ENCODE data around the gene GUCY1A1. TPM values are rescaled to one million over a fixed set of nuclear protein-coding genes. Genes with fewer than 3 reads are reported as not detected.
"Not testable (repeated sequence)": the region's sequence is repeated elsewhere in the genome, so short reads cannot be mapped to it uniquely, and the experiment has no call there.

The GUCY1A1 gene
- polyA plus RNA-seq, 1 donor from 2014 or later, result not detected

DNA sequence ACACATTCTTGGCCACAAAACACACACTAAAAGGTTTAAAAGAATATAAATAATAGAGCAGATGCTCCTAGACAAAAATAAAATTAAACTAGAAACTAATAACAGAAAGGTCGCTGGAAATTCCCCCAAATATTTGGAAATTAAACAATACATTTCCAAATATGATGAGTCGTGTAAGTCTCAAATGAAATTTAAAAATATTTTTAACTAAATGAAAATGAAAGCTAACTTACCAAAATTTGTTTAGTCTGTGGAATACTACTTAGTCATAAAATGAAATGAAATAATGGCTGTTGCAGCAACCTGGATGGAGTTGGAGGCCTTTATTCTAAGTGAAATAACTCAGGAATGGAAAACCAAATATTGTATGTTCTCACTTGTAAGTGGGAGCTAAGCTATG is 20.6 kb upstream of the GUCY1A1 start:
- no peak overlapping the region for H3K4me3 Mint-ChIP-seq
- no peak overlapping the region for H3K27ac Mint-ChIP-seq
- peaks cover 0 to 6% (median 1%) of the 10 kb centered on the region in 3 donors for H3K9me3 Mint-ChIP-seq
- no peaks in the 10 kb centered on the region for H3K27me3 Mint-ChIP-seq
- no peaks in the 10 kb centered on the region for H3K4me1 Mint-ChIP-seq
- H3K36me3 Mint-ChIP-seq, result no peaks in the 10 kb centered on the region

DNA sequence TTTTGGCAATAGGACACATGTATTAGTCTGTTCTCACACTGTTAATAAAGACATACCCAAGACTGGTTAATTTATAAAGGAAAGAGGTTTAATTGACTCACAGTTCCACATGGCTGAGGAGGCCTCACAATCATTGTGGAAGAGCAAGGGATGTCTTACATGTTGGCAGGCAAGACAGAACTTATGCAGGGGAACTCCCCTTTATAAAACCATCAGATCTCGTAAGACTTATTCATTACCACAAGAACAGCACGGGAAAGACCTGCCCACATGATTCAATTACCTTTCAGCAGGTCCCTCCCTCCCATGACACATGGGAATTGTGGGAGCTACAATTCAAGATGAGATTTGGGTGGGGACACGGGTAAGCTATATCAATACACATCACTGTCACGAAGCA is 15.9 kb upstream of the GUCY1A1 start:
- H3K36me3 Mint-ChIP-seq, H3K27ac Mint-ChIP-seq, H3K4me1 Mint-ChIP-seq, H3K4me3 Mint-ChIP-seq, H3K27me3 Mint-ChIP-seq, H3K9me3 Mint-ChIP-seq: not testable (repeated sequence)

DNA sequence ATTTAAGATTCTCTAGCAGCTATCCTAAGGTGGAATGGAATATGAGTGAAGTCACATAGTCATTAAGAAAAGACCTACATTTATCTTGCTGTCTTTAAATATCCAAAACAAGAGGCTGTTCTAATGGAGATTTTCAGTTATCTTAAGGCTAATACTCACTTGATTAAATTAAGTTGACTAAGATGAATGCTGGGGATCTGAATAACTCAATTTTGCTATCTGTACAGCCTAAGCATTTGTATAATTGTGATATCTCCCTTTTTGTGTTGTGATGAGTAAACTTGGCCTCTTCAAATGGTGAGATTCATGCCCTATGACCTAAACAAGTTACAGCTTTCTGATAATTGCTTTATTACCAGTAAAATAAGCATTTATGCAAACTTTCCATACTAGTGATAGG is 13.6 kb upstream of the GUCY1A1 start:
- peaks cover 2 to 6% (median 4%) of the 10 kb centered on the region in 3 donors for H3K9me3 Mint-ChIP-seq
- H3K27me3 Mint-ChIP-seq, result no peaks in the 10 kb centered on the region
- H3K4me3 Mint-ChIP-seq, result no peak overlapping the region
- no peaks in the 10 kb centered on the region for H3K36me3 Mint-ChIP-seq
- no peaks in the 10 kb centered on the region for H3K4me1 Mint-ChIP-seq
- no peak overlapping the region for H3K27ac Mint-ChIP-seq

- Mint-ChIP-seq H3K36me3 (no peaks in the 10 kb centered on the region), H3K4me1 (no peaks in the 10 kb centered on the region), H3K4me3 (no peak overlapping the region)
These were observed 10.6 kb upstream of the GUCY1A1 start for GRCh38 chr4:155656025-155656424.

GRCh38 chr4:155657169-155657568 is 9.5 kb upstream of the GUCY1A1 start:
- Mint-ChIP-seq H3K9me3 (peaks cover 0 to 4% (median 0%) of the 10 kb centered on the region in 3 donors), H3K27ac (no peak overlapping the region), H3K4me3 (no peak overlapping the region), H3K27me3 (no peaks in the 10 kb centered on the region), H3K36me3 (no peaks in the 10 kb centered on the region), H3K4me1 (no peaks in the 10 kb centered on the region)

More at GRCh38 chr4:155656025-155656424, 10.6 kb upstream of the GUCY1A1 start:
- Mint-ChIP-seq H3K27me3 (no peaks in the 10 kb centered on the region), H3K27ac (no peak overlapping the region), H3K9me3 (peaks cover 0 to 4% (median 3%) of the 10 kb centered on the region in 3 donors)

DNA sequence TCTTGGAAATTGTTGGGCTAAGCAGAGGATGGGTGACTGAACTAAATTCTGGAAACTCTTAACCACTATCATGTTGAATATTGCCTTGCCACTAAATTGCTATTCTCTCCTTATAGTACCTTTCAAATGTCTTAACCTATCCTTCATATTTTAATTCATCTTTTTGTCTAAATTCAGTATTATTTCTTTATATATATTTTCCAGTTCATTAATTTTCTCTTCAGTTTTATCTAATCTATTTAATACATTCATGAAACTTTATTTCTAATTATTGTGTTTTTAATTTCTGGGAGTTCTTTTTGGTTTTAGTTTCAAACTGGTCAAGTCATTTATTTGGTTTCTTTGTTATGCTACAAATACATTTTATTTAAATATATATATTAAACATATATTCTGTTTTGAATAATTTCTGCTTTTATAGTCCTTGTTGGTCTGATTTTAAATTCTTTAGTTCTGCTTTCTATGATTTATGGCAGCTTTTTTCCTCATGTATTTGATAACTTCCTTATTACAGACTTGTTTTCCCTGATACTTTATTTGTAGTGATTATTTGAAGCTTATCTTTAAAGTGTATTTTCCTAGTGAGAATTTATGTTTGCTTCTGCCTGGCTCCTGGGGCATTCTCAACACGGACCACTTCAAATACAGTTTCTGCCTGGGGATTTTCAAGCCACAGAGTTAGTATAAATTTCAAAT is 8.5 kb upstream of the GUCY1A1 start:
- H3K36me3 Mint-ChIP-seq, result no peaks in the 10 kb centered on the region
- H3K4me3 Mint-ChIP-seq, result no peak overlapping the region
- no peaks in the 10 kb centered on the region for H3K27me3 Mint-ChIP-seq
- H3K9me3 Mint-ChIP-seq, result peaks cover 0 to 5% (median 0%) of the 10 kb centered on the region in 3 donors
- H3K4me1 Mint-ChIP-seq, result no peaks in the 10 kb centered on the region
- H3K27ac Mint-ChIP-seq, result no peak overlapping the region

- Mint-ChIP-seq H3K27me3 (no peaks in the 10 kb centered on the region), H3K9me3 (peaks cover 0 to 5% (median 0%) of the 10 kb centered on the region in 3 donors), H3K4me3 (no peak overlapping the region), H3K4me1 (no peaks in the 10 kb centered on the region), H3K27ac (no peak overlapping the region), H3K36me3 (no peaks in the 10 kb centered on the region)
These were observed 8.0 kb upstream of the GUCY1A1 start for GRCh38 chr4:155658681-155659064.

GRCh38 chr4:155659176-155659575 is 7.5 kb upstream of the GUCY1A1 start:
- H3K9me3 Mint-ChIP-seq, result peaks cover 0 to 5% (median 0%) of the 10 kb centered on the region in 3 donors
- H3K27me3 Mint-ChIP-seq, result no peaks in the 10 kb centered on the region
- no peaks in the 10 kb centered on the region for H3K36me3 Mint-ChIP-seq
- no peak overlapping the region for H3K27ac Mint-ChIP-seq
- H3K4me1 Mint-ChIP-seq, result no peaks in the 10 kb centered on the region
- no peak overlapping the region for H3K4me3 Mint-ChIP-seq

DNA sequence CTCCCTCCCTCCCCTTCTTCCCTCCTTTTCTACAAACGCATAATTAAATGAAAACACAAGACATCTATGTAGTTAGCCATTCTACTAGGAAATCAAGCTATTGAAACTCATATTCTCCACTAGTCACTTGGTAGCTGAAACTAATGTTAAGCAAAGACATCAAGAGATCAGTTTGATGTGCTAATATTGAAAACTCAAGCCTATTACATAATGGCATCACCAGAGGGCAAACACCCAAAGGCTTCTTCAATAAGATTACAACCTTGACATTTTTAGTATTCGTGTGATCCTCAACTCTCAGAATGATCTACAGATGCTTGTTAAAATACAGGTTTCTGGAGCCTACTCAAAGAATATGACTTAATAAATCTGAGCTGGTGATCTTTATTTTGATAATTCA is 6.2 kb upstream of the GUCY1A1 start:
- Mint-ChIP-seq H3K27ac (no peak overlapping the region), H3K4me1 (no peaks in the 10 kb centered on the region), H3K27me3 (peaks cover 3% of the 10 kb centered on the region), H3K4me3 (no peak overlapping the region), H3K9me3 (peaks cover 0 to 5% (median 0%) of the 10 kb centered on the region in 3 donors), H3K36me3 (no peaks in the 10 kb centered on the region)

DNA sequence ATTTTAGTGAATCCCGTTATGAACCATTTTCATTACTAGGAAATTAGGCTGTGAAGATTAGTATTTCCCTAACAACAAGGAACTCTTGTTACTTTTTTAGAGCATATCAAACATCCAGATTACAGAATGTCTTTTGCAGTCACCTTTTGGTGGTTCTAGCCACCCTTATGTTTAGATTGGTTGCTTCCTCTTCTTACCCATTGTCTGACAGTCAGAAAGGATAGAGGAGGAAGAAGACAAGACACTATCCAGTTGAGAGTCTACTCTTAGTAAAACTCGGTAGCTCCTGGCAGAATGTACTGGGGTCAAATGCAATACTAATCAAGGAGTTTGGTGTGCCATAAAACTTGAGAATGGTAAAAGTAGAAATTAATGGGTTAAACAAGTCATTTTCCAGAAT is 1.6 kb upstream of the GUCY1A1 start:
- H3K27me3 Mint-ChIP-seq, result peaks cover 29% of the 10 kb centered on the region
- no peak overlapping the region for H3K4me3 Mint-ChIP-seq
- peaks cover 4 to 11% (median 5%) of the 10 kb centered on the region in 3 donors for H3K4me1 Mint-ChIP-seq
- H3K9me3 Mint-ChIP-seq, result peaks cover 0 to 5% (median 0%) of the 10 kb centered on the region in 3 donors
- no peak overlapping the region for H3K27ac Mint-ChIP-seq
- H3K36me3 Mint-ChIP-seq, result no peaks in the 10 kb centered on the region

GRCh38 chr4:155667222-155667567 is 547 bp downstream of the GUCY1A1 start:
- Mint-ChIP-seq H3K36me3 (no peaks in the 10 kb centered on the region), H3K4me3 (peak overlapping the region in 3 of 4 donors; percentile 67 to 88 (median 86)), H3K9me3 (peaks cover 0 to 4% (median 0%) of the 10 kb centered on the region in 3 donors), H3K27ac (no peak overlapping the region), H3K27me3 (peaks cover 29% of the 10 kb centered on the region), H3K4me1 (peaks cover 4 to 11% (median 5%) of the 10 kb centered on the region in 3 donors)

- H3K4me3 Mint-ChIP-seq, result peak overlapping the region in 3 of 4 donors; percentile 43 to 63 (median 60)
- H3K36me3 Mint-ChIP-seq, result no peaks in the 10 kb centered on the region
- H3K4me1 Mint-ChIP-seq, result peaks cover 4 to 11% (median 5%) of the 10 kb centered on the region in 3 donors
- peaks cover 29% of the 10 kb centered on the region for H3K27me3 Mint-ChIP-seq
- H3K27ac Mint-ChIP-seq, result no peak overlapping the region
- H3K9me3 Mint-ChIP-seq, result peaks cover 0 to 3% (median 0%) of the 10 kb centered on the region in 3 donors
These were observed 1.2 kb downstream of the GUCY1A1 start for GRCh38 chr4:155667568-155668511.

DNA sequence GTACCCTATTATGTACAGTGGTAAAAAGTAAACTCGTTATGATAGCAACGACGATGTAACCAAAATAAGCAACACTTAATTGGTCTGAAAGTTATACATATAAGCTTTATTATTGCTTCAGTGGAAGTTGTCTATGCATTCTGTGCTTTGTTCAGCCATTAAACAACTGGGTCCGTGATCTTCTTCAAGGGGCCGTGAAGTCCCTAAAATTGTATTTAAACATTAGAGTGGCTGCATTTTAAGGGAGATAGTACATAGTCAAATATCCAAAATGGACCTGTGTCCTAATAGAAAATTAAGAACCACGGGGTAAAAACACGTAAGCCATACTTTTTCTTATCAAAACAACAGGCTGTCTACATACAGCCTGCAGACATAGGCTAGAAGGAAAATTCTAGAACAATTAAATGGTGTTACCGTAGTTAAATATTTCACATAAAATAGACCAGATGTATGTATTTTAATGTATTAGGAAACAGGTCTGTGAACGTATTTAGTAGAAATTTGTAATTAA is 2.1 kb downstream of the GUCY1A1 start:
- Mint-ChIP-seq H3K9me3 (peaks cover 0 to 5% (median 0%) of the 10 kb centered on the region in 3 donors), H3K4me1 (peaks cover 4 to 11% (median 5%) of the 10 kb centered on the region in 3 donors), H3K36me3 (no peaks in the 10 kb centered on the region), H3K27ac (no peak overlapping the region), H3K27me3 (peaks cover 29% of the 10 kb centered on the region), H3K4me3 (no peak overlapping the region)

DNA sequence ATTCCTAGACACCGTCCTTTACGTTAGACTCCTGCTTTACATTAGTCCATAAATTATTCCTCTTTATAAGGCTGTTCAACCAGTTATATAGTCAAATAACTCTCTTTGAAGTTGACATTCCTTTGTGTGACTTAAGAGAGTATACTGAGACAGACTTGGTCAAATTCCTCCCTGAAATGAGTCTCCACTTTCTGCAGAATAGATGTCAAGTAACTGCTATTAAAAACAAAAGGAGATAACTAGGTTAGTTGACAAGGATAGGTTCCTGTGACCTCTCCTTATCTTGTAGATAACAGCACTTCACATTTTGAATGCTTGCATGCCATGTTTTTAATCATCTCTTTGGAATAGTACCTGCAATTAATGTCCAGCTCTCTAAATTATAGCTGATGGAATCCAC is 5.7 kb downstream of the GUCY1A1 start:
- Mint-ChIP-seq H3K27ac (no peak overlapping the region), H3K4me1 (peaks cover 0 to 6% (median 2%) of the 10 kb centered on the region in 3 donors), H3K4me3 (no peak overlapping the region), H3K36me3 (no peaks in the 10 kb centered on the region), H3K27me3 (peaks cover 12% of the 10 kb centered on the region), H3K9me3 (peaks cover 0 to 4% (median 0%) of the 10 kb centered on the region in 3 donors)

DNA sequence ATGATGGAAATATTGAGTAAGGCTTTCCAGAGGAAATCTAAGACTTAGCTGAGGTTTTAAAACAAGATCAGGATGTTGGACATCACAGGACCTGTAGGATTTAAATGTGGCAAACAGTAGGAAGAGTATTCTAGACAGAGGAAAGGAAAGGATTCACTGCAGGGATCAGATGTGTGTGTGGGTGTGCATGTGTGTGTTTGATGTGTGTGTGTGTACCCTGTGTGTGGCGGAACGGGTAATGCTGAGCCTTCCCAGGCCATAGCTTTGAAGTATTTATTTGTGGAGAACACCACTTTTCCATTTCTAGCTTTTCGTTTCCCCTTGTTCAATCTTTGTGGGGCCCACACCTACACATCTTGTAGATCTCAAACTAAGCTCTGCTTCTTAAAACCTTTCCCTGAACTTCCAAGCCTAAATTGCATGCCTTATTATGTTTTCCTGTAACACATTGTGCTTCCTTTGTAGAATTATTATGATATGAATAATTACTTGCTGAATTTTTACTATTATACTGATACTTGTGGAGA is 6.9 kb downstream of the GUCY1A1 start:
- Mint-ChIP-seq H3K9me3 (peaks cover 0 to 4% (median 0%) of the 10 kb centered on the region in 3 donors), H3K4me1 (peaks cover 0 to 2% (median 0%) of the 10 kb centered on the region in 3 donors), H3K27ac (no peak overlapping the region), H3K36me3 (no peaks in the 10 kb centered on the region), H3K4me3 (peak overlapping the region in 1 of 4 donors; percentile 8), H3K27me3 (peaks cover 6% of the 10 kb centered on the region)

Data from IgD-negative memory B cell (primary cell).